HEK293 (cell line): ENCODE data around the gene MCRIP1.

Experiments used
- CTCF ChIA-PET: fragments of 350-600 bp; formaldehyde crosslinking; extraction: SDS; loops from one replicate; lab custom pipeline; 2021; ENCODE audit warnings: antibody characterized with exemption; lab: Yijun Ruan, JAX
- POLR2A ChIA-PET: fragments of 300-600 bp; formaldehyde crosslinking; extraction: SDS; loops from one replicate; lab custom pipeline; 2020; ENCODE audit warnings: antibody characterized with exemption, inconsistent platforms; lab: Yijun Ruan, JAX
- H3K27ac ChIP-seq: fragments of 200-500 bp; sonication (Bioruptor generic); 2 replicates; pipeline ENCODE4 v1.5.1; 2014; ENCODE audit warnings: low read depth, low read length, control low read depth, inconsistent platforms; ENCODE audit errors: extremely low read depth
- H3K36me3 ChIP-seq, 2 experiments: fragments of 200-500 bp in 1 of 2; sonication (Bioruptor generic) in 1 of 2; 1 replicate in 1 of 2; 2 replicates in 1 of 2; pipeline ENCODE4 v1.5.1; 2014 to 2017; ENCODE audit warnings: inconsistent platforms in 2 of 2, low read length in 2 of 2; ENCODE audit not compliant: control insufficient read depth in 2 of 2, insufficient read depth in 1 of 2
- H3K4me1 ChIP-seq: fragments of 200-500 bp; sonication (Bioruptor generic); 2 replicates; pipeline ENCODE4 v1.5.1; 2014; ENCODE audit warnings: mild to moderate bottlenecking, low read length, inconsistent platforms; ENCODE audit not compliant: control insufficient read depth, insufficient read depth
- H3K4me3 ChIP-seq: 2 replicates; pipeline ENCODE4 v1.5.1; 2011; ENCODE audit warnings: low read depth, mild to moderate bottlenecking, control low read depth, low read length, moderate library complexity
- H3K9me3 ChIP-seq: fragments of 200-500 bp; sonication (Bioruptor generic); 2 replicates; pipeline ENCODE4 v1.5.1; 2014; ENCODE audit warnings: low read depth, low read length, inconsistent platforms; ENCODE audit not compliant: control insufficient read depth, insufficient read depth
- GLIS2 ChIP-seq: fragments of 450-650 bp; formaldehyde crosslinking; IDR thresholded peaks from 2 replicates; pipeline ENCODE4 v1.5.1; 2016; ENCODE audit warnings: missing biosample characterization, missing genetic modification characterization
- HOXA7 ChIP-seq: sonication (generic); formaldehyde crosslinking; IDR thresholded peaks from 2 replicates; pipeline ENCODE4 v1.8.1; 2022; ENCODE audit warnings: missing genetic modification reagents, borderline replicate concordance
- PATZ1 ChIP-seq: fragments of 450-650 bp; formaldehyde crosslinking; IDR thresholded peaks from 2 replicates; pipeline ENCODE4 v1.5.1; 2016; ENCODE audit warnings: missing biosample characterization, missing genetic modification characterization
- PBX3 ChIP-seq: sonication (generic); formaldehyde crosslinking; IDR thresholded peaks from 2 replicates; pipeline ENCODE4 v1.8.1; 2022; ENCODE audit warnings: mild to moderate bottlenecking, moderate library complexity, missing genetic modification reagents
- SCRT2 ChIP-seq: fragments of 450-650 bp; formaldehyde crosslinking; IDR thresholded peaks from 2 replicates; pipeline ENCODE4 v1.5.1; 2016; ENCODE audit warnings: missing biosample characterization, missing genetic modification characterization
- TRIM28 ChIP-seq: IDR thresholded peaks from 2 replicates; pipeline ENCODE4 v1.6.1; 2011; ENCODE audit warnings: low read length, control low read depth, borderline replicate concordance
- WT1 ChIP-seq: fragments of 450-650 bp; formaldehyde crosslinking; IDR thresholded peaks from 2 replicates; pipeline ENCODE4 v1.5.1; 2016; ENCODE audit warnings: missing biosample characterization, missing genetic modification characterization
- ZBTB10 ChIP-seq: fragments of 450-650 bp; formaldehyde crosslinking; IDR thresholded peaks from 2 replicates; pipeline ENCODE4 v1.5.1; 2016; ENCODE audit warnings: missing biosample characterization, missing genetic modification characterization
- ZFHX2 ChIP-seq: fragments of 450-650 bp; formaldehyde crosslinking; conservative IDR thresholded peaks from 2 replicates; pipeline ENCODE4 v1.5.1; 2016; ENCODE audit warnings: missing biosample characterization, missing genetic modification characterization
- ZFP69B ChIP-seq: fragments of 450-650 bp; formaldehyde crosslinking; IDR thresholded peaks from 2 replicates; pipeline ENCODE4 v1.5.1; 2016; ENCODE audit warnings: missing biosample characterization, missing genetic modification characterization
- ZIC2 ChIP-seq: fragments of 450-650 bp; formaldehyde crosslinking; IDR thresholded peaks from 2 replicates; pipeline ENCODE4 v1.5.1; 2016; ENCODE audit warnings: missing biosample characterization, missing genetic modification characterization
- ZNF248 ChIP-seq: fragments of 450-650 bp; formaldehyde crosslinking; IDR thresholded peaks from 2 replicates; pipeline ENCODE4 v1.5.1; 2017; ENCODE audit warnings: missing biosample characterization, missing genetic modification characterization
- ZNF324 ChIP-seq: fragments of 450-650 bp; formaldehyde crosslinking; IDR thresholded peaks from 2 replicates; pipeline ENCODE4 v1.5.1; 2016; ENCODE audit warnings: missing biosample characterization, missing genetic modification characterization
- ZNF366 ChIP-seq: fragments of 450-650 bp; formaldehyde crosslinking; conservative IDR thresholded peaks from 2 replicates; pipeline ENCODE4 v1.5.1; 2016; ENCODE audit warnings: missing biosample characterization, missing genetic modification characterization
- ZNF426 ChIP-seq: fragments of 450-650 bp; formaldehyde crosslinking; IDR thresholded peaks from 2 replicates; pipeline ENCODE4 v1.5.1; 2017; ENCODE audit warnings: missing biosample characterization, missing genetic modification characterization, mild to moderate bottlenecking, inconsistent platforms, moderate library complexity
- ZNF580 ChIP-seq: fragments of 450-650 bp; formaldehyde crosslinking; IDR thresholded peaks from 2 replicates; pipeline ENCODE4 v1.5.1; 2016; ENCODE audit warnings: missing biosample characterization, missing genetic modification characterization
- ZNF585B ChIP-seq: fragments of 450-650 bp; formaldehyde crosslinking; IDR thresholded peaks from 2 replicates; pipeline ENCODE4 v1.5.1; 2016; ENCODE audit warnings: missing biosample characterization, missing genetic modification characterization
- ZNF596 ChIP-seq: fragments of 450-650 bp; IDR thresholded peaks from 2 replicates; pipeline ENCODE4 v1.5.0; 2018; ENCODE audit warnings: missing biosample characterization, mild to moderate bottlenecking, missing genetic modification characterization, moderate library complexity
- ZNF600 ChIP-seq: fragments of 450-650 bp; formaldehyde crosslinking; IDR thresholded peaks from 2 replicates; pipeline ENCODE4 v1.5.1; 2016; ENCODE audit warnings: missing biosample characterization, missing genetic modification characterization
- ZNF664 ChIP-seq: fragments of 450-650 bp; formaldehyde crosslinking; IDR thresholded peaks from 2 replicates; pipeline ENCODE4 v1.5.1; 2016; ENCODE audit warnings: missing biosample characterization, missing genetic modification characterization
- ZSCAN30 ChIP-seq: fragments of 450-650 bp; IDR thresholded peaks from 2 replicates; pipeline ENCODE4 v1.5.1; 2018; ENCODE audit warnings: missing biosample characterization, mild to moderate bottlenecking, missing genetic modification characterization, moderate library complexity

The MCRIP1 gene

GRCh38 chr17:81805707-81806460 lies 27.2 kb downstream of the MCRIP1 start:
- Histone ChIP-seq H3K4me1 (peaks cover 2% of the 10 kb centered on the region; the same call in 1 of the 2 replicates), H3K27ac (no peak overlapping the region), H3K4me3 (no peak overlapping the region), H3K36me3 (no peaks in the 10 kb centered on the region), H3K9me3 (no peaks in the 10 kb centered on the region)
- CTCF ChIA-PET, result interaction anchor here (0.5 to 0.6 kb wide), 2 partner anchors 87 to 567 kb away, joined by 3 read pairs; partner anchors contain the start of genes NDUFAF8 and TEPSIN
- POLR2A ChIA-PET, result interaction anchor here (0.6 to 1.6 kb wide), 5 partner anchors 12 to 213 kb away, joined by 3 to 5 read pairs (median 4); partner anchors contain the start of gene MCRIP1
- TF ChIP-seq TRIM28 (no peak), ZFP69B (tag by site-specific recombination) (peak; percentile 66; the same call in 1 of the 2 replicates), ZNF585B (tag by site-specific recombination) (no peak), ZNF664 (tag by site-specific recombination) (no peak), WT1 (tag by site-specific recombination) (no peak), ZSCAN30 (tag by site-specific recombination) (no peak), ZNF600 (no peak), ZIC2 (tag by site-specific recombination) (peak; percentile 81), ZNF324 (tag by site-specific recombination) (no peak), ZBTB10 (0 out of 2 replicates have a peak, but pooled peaks have one; percentile 29), ZNF248 (tag by site-specific recombination) (no peak), GLIS2 (tag by site-specific recombination) (0 out of 2 replicates have a peak, but pooled peaks have one; percentile 22), ZNF580 (no peak), ZNF596 (tag by site-specific recombination) (no peak), ZNF366 (no peak), SCRT2 (tag by site-specific recombination) (0 out of 2 replicates have a peak, but pooled peaks have one; percentile 16), ZNF426 (tag by site-specific recombination) (no peak), HOXA7 (CRISPR knock-in tag) (no peak), PBX3 (no peak)

- ChIA-PET POLR2A (interaction anchor here (0.6 to 1.6 kb wide), 4 partner anchors 16 to 56 kb away, joined by 3 to 6 read pairs (median 4); partner anchors contain the start of gene MCRIP1), CTCF (interaction anchor here (0.5 to 0.6 kb wide), 3 partner anchors 32 to 566 kb away, joined by 3 to 4 read pairs (median 3); partner anchors contain the start of genes NDUFAF8 and TEPSIN)
- Histone ChIP-seq H3K9me3 (no peaks in the 10 kb centered on the region), H3K4me1 (peaks cover 2% of the 10 kb centered on the region; the same call in 1 of the 2 replicates), H3K27ac (no peak overlapping the region), H3K36me3 (no peaks in the 10 kb centered on the region), H3K4me3 (no peak overlapping the region)
- peak; percentile 64; the same call in 1 of the 2 replicates for TF ChIP-seq PATZ1 (tag by site-specific recombination)
- TF ChIP-seq ZFHX2 (tag by site-specific recombination), result peak; percentile 38; the same call in 1 of the 2 replicates
- peak; percentile 67; the same call in 1 of the 2 replicates for TF ChIP-seq ZBTB10
- TF ChIP-seq GLIS2 (tag by site-specific recombination), result peak; percentile 75
Observed at GRCh38 chr17:81804559-81805399, 28.3 kb downstream of the MCRIP1 start.
